Astrocyte of the spinal cord (primary cell): ENCODE measurements around the gene BHLHE40.

Source experiments
- DNase-seq: peaks from one replicate; pipeline ENCODE4 v3.0.0; 2011; ENCODE audit warnings: low read depth, low spot score
- H3K4me3 ChIP-seq: 2 replicates; pipeline ENCODE4 v1.5.1; 2011; ENCODE audit warnings: low read depth, mild to moderate bottlenecking, low read length, moderate library complexity
- in situ Hi-C: cut with HindIII; loops from 2 replicates; pipeline ENCODE4 v1.10.0; 2017; ENCODE audit warnings: low sequenced_read_pairs
- TF ChIP-seq, protein P1 (sequence below): IDR thresholded peaks from 2 replicates; pipeline ENCODE4 v1.5.1; 2012; ENCODE audit warnings: low read depth, mild to moderate bottlenecking, low read length, inconsistent platforms

Gene BHLHE40

DNA sequence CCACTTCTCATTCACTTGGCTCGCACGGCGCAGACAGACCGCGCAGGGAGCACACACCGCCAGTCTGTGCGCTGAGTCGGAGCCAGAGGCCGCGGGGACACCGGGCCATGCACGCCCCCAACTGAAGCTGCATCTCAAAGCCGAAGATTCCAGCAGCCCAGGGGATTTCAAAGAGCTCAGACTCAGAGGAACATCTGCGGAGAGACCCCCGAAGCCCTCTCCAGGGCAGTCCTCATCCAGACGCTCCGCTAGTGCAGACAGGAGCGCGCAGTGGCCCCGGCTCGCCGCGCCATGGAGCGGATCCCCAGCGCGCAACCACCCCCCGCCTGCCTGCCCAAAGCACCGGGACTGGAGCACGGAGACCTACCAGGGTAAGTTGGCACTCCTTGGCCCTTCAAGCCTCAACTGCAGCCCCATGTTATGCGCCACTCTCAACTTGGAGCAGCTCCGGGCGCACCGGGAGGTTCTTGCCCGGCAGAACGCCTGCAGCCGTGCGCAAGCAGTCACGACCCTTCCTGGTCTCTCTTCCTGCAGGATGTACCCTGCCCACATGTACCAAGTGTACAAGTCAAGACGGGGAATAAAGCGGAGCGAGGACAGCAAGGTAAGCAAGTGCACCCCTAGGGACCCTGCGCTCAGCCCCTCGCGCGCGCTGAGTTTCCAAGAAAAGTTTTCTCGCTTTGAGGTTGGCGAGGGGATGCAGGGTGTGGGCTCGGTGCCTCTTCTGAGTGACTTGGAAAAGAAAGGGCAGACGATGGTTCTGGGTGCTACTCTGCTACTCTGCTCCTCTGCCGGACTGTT, at the start of gene BHLHE40:
TSS of gene BHLHE40 (plus strand) at position 10 of the 801 bp plus-strand sequence. CDS start at position 292, 282 bp downstream.
- peak within 1 kb of the TSS; percentile 83 for H3K4me3 ChIP-seq
- TF ChIP-seq, protein P1, sequence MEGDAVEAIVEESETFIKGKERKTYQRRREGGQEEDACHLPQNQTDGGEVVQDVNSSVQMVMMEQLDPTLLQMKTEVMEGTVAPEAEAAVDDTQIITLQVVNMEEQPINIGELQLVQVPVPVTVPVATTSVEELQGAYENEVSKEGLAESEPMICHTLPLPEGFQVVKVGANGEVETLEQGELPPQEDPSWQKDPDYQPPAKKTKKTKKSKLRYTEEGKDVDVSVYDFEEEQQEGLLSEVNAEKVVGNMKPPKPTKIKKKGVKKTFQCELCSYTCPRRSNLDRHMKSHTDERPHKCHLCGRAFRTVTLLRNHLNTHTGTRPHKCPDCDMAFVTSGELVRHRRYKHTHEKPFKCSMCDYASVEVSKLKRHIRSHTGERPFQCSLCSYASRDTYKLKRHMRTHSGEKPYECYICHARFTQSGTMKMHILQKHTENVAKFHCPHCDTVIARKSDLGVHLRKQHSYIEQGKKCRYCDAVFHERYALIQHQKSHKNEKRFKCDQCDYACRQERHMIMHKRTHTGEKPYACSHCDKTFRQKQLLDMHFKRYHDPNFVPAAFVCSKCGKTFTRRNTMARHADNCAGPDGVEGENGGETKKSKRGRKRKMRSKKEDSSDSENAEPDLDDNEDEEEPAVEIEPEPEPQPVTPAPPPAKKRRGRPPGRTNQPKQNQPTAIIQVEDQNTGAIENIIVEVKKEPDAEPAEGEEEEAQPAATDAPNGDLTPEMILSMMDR: no peak
- DNase-seq: no peak
- in situ Hi-C loops: loop anchor here (25.0 kb wide), 1 partner anchor 267 kb away; no protein-coding TSS in a partner anchor

DNA sequence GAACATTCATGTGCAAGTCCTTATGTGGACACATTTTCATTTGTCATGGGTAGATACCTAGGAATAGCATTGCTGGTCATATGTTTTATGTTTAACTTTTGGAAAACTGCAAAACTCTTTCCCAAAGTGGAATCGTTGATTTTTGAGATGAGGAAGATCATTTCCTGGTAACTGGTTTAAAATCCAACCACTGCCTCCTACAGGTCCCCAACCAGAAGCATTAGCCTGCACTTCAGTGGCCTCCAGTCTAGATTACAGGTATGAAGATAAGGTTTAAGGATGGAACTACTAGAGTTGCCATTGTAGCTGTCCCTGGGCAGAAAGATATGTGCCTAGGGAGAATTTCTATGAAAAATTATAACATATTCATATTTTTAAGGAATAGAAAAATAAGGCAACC, 48.7 kb upstream of the BHLHE40 start:
- DNase-seq: no peak
- in situ Hi-C loops: no loop called here
- TF ChIP-seq, protein P1: no peak
- H3K4me3 ChIP-seq: no peak overlapping the region

DNA sequence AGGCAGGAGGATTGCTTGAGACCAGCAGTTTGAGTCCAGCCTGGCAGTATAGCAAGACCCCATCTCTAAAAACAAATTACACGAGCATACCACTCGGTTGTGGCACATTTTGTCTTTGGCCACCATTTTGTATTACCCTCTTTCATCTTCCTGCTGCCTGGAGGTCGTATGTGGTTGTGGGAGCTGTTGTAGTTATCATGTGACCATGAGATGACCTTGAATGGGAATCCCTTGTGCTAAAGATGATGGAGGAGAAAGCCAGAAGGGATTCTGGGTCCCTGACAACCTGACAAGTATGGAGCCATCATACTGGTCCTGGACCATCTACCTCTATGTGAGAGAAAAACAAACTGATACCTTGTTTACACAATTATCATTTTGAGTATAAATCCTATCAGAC, 45.2 kb upstream of the BHLHE40 start:
- DNase-seq: no peak
- TF ChIP-seq, protein P1: no peak
- in situ Hi-C loops: no loop called here
- no peak overlapping the region for H3K4me3 ChIP-seq

DNA sequence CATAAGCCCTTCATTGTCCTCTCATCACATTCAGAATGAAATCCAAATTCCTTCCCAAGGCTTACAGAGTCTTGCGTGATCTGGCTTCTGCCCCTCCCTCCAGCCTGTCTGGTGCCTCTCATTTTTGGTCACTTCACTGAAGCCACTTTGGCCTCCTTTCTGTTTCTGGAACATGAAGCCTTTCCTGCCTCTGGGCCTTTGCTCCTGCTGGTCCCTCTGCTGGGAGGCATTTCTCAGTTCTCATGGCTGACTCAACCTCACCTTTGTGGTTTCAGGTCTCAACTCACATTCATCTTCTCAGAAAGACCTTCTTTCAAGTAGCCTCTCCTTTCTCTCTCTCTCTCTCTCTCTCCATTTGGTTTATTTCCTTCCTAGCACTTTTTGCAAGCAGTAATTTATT, 43.9 kb upstream of the BHLHE40 start:
- H3K4me3 ChIP-seq: no peak overlapping the region
- in situ Hi-C loops: no loop called here
- peak; percentile 10 for DNase-seq
- TF ChIP-seq, protein P1: no peak

DNA sequence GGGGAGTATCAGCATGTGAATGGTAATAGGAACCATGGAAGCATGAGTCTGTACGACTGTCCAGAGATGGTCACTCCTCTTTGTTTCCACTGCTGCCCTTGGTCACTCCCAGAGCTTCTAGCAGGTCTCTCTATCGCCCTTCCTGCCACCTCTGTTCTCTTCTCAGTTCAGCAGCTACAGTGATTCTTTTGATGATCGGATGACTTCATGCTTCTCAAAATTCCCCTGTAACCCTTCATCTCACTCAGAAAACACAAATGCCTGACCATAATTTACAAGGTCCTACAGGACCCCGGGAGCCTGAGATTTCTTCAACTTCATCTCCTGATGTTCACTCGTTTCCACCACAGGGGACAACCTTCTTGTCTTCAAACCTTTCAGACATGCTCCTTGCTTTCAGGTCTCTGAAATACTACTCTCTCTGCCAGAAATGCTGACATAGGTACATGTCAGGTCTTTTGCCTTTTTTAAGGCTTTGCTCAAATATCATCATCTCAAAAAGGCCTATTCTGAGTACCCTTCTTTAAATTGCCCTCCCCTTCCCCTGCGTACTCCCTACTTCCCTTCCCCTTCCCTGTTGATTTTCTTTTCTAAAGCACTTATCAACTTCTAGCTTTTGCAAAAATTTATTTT, 42.1 kb upstream of the BHLHE40 start:
- H3K4me3 ChIP-seq: no peak overlapping the region
- DNase-seq: no peak
- in situ Hi-C loops: no loop called here
- TF ChIP-seq, protein P1: no peak

DNA sequence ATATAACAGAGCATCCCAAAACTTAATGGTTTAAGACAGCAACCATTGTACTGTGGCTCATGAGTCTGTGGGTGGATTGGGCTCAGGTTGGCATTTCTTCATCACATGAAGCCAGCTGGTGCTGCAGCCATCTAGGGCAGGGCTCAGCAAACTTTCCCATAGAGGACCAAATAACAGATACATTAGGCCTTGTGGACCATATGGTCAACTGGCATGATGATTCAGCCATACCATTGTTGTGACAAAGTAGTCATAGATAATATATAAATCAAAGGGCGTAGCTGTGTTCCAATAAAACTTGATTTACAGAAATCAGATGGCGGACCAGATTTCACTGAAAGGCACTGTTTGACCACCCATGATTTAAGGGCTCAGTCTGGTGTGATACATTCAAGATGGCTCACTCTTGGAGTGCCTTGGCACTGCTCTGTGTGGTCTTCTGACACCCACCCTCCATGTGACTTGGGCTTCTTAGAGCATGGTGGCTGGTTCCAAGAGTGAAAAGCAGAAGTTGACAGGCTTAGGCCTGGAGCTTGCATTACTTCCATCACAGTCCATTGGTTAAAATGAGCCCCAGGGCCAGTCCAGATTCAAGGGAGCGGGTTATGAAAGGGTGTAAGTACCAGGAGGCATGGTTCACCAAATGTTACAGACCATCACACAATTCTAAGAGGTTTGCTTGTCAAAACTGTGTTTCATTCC, 40.8 kb upstream of the BHLHE40 start:
- H3K4me3 ChIP-seq: no peak overlapping the region
- DNase-seq: no peak
- TF ChIP-seq, protein P1: no peak
- in situ Hi-C loops: no loop called here
